AG09319 (cell line): Measurements from ENCODE around the gene IQCE.
"Not testable (repeated sequence)": the region's sequence is repeated elsewhere in the genome, so short reads cannot be mapped to it uniquely, and the experiment has no call there.

Experiments used
- DNase-seq: peaks from one replicate; pipeline ENCODE4 v3.0.0-alpha.2; 2010; ENCODE audit warnings: low read depth; ENCODE audit errors: extremely low read depth
- TF ChIP-seq, protein P1 (sequence below): IDR thresholded peaks from 2 replicates; pipeline ENCODE4 v1.5.1; 2011; ENCODE audit warnings: low read depth, mild to moderate bottlenecking, inconsistent platforms, low read length, moderate library complexity

IQCE gene

GRCh38 chr7:2589341-2589740 lies 30.6 kb downstream of the IQCE start:
- no peak for DNase-seq

DNA sequence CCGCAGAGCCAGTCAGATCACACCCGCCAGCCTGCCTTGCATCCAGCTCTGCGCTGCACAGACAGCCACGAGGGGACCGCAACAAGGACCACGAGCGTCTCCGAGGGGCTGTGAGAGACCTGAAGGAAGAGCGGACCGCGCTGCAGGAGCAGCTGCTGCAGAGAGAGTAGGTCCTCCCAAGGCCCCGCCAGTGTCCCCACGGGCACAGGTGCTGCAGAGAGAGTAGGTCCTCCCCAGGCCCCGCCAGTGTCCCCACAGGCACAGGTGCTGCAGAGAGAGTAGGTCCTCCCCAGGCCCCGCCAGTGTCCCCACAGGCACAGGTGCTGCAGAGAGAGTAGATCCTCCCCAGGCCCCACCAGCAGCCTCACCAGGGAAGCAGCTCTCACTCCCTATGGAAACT lies 31.2 kb downstream of the IQCE start:
- DNase-seq, result not testable (repeated sequence)

More at GRCh38 chr7:2589341-2589740, 30.6 kb downstream of the IQCE start:
- TF ChIP-seq, protein P1, sequence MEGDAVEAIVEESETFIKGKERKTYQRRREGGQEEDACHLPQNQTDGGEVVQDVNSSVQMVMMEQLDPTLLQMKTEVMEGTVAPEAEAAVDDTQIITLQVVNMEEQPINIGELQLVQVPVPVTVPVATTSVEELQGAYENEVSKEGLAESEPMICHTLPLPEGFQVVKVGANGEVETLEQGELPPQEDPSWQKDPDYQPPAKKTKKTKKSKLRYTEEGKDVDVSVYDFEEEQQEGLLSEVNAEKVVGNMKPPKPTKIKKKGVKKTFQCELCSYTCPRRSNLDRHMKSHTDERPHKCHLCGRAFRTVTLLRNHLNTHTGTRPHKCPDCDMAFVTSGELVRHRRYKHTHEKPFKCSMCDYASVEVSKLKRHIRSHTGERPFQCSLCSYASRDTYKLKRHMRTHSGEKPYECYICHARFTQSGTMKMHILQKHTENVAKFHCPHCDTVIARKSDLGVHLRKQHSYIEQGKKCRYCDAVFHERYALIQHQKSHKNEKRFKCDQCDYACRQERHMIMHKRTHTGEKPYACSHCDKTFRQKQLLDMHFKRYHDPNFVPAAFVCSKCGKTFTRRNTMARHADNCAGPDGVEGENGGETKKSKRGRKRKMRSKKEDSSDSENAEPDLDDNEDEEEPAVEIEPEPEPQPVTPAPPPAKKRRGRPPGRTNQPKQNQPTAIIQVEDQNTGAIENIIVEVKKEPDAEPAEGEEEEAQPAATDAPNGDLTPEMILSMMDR, result no peak

DNA sequence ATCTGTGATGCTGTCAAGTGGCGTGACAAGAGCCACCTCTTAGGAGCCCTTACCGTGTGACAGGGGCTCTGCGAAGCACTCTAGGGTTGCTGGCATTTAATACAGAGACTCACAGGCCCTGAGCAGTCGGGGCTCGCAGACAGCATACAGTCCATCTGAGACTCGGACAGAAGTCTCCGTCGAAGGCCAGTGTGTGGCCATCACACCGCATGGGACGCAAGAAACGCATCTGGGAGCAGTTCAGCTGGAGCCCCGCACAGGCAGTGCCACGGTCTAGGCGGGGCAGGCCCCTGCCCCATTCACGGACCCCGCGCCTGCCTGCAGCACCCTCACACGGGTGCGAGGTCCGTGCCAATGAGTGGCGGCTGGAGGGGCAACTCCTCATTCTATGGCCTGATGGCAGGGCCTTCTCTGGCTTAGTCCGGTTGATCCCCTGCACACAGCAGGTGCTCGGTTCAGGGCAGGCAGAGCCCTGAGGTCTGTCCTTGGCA lies 33.6 kb downstream of the IQCE start:
- TF ChIP-seq, protein P1, result no peak
- DNase-seq, result no peak

DNA sequence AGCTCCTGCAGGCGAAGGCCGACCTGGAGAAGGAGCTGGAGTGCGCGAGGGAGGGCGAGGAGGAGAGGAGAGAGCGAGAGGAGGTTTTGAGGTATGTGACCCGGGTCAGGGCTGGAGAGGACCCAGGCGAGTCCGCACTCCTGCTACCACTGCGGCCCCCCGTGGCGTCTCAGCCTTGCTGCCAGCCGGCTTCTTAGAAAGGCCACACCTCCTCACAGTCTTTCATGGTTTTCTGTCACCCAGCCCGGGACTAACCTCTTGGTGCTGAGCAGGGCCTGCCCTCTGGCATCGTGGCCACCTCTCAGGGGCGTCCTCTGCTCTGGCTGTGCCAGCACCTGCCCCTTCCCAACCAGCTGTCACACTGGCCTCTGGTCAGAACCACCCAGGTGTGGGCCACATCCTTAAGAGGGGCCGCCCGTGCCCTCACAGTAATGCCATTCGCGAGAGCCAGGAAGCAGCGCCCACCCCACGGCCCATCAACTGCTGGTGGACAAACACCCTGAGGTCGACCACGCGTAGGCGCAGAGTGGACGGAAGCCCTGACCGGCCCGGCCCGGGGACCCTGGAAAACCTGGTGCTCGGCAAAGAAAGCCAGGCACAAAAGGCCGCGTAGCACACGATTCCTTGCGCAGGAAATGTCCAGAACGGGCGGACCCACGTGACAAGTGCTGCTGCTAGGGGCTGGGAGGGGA lies 34.4 kb downstream of the IQCE start:
- DNase-seq, result no peak
- TF ChIP-seq, protein P1, result no peak

GRCh38 chr7:2594599-2594998 lies 35.8 kb downstream of the IQCE start:
- no peak for DNase-seq
- TF ChIP-seq, protein P1, result no peak

DNA sequence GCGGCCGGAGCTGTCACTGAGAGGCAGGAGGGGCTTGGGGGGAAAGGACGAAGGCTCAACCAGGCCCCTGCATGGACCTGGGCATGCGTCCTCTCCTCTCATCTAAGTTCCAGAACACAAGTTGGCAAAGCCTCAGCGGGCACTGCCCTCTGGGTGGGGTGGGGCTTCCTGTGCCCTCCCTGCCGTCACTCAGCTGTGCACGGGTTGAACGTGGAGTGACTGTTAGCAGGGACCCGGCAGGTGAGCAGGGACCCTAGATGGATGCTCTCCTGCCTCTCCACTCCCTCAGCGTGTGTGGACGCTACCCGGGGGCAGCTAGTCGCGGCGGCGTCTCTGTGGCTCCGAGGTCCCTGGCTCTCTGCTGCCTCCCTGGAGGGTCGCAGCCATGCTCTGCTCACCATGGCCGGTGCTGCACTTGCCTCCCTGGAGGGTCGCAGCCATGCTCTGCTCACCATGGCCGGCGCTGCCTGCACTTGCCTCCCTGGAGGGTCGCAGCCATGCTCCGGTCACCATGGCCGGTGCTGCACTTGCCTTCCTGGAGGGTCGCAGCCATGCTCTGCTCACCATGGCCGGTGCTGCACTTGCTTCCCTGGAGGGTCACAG lies 36.6 kb downstream of the IQCE start:
- TF ChIP-seq, protein P1, result no peak

DNA sequence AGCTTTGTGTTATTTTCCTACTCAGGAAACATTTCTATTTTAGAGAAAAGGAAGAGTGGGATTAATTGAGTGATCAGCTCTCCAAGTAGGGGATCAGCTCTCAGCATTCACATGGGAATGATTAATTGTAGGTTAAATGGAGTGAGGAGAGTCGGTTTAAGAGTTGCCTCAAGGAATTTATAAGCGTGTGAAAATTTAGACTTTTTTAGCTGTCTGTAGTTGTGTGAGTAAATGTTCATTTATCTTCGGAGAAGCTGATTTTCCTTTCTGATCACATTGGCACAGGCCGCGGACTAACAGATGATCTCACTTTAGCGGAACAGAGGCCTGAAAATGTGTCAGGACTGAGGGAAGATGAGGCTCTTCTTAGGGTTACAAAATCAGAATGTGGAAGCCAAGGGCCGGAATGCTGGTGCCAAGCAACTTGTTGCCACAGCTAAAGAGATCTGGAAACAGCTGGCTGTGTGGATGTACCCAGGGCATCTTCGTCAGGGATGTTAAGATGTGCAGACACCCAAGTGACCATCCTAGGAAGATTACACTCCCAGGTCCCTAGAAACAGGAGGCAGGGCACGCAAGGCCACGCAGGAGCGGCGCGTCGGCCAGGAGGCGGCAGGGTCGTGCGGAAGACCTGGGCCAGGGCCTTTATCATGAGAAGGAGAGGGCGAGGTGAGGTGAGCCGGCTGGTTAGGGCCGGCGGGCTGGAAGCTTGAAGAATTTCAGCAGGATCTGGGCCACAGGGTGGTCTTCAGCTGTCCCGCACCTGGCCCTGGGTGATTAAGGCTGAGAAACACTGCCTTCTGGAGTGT lies 37.9 kb downstream of the IQCE start:
- no peak for DNase-seq
- TF ChIP-seq, protein P1, result no peak

More for the DNA sequence above, 36.6 kb downstream of the IQCE start:
- no peak for DNase-seq
